HS-27A (cell line): ENCODE data around the gene PNPLA1.

ENCODE experiments used
- DNase-seq: peaks from one replicate; pipeline ENCODE4 v3.0.0-alpha.2; 2012; ENCODE audit warnings: low read depth, missing footprints

PNPLA1 gene

GRCh38 chr6:36269834-36270705 is at the start of gene PNPLA1:
TSS of gene PNPLA1 (plus strand) at chr6:36270060. CDS start at chr6:36270460, 400 bp downstream.
- DNase-seq = no peak

GRCh38 chr6:36220226-36220625 is 49.6 kb upstream of the PNPLA1 start:
- DNase-seq = no peak

- no peak for DNase-seq
Measured at GRCh38 chr6:36221674-36222073, 48.2 kb upstream of the PNPLA1 start.

- DNase-seq = no peak
Measured at GRCh38 chr6:36222924-36223323, 46.9 kb upstream of the PNPLA1 start.

- no peak for DNase-seq
Measured at GRCh38 chr6:36223706-36224105, 46.2 kb upstream of the PNPLA1 start.

GRCh38 chr6:36224918-36225461 is 44.9 kb upstream of the PNPLA1 start:
- DNase-seq = no peak

- no peak for DNase-seq
Measured at GRCh38 chr6:36226438-36227047, 43.3 kb upstream of the PNPLA1 start.

GRCh38 chr6:36227379-36228228 is 42.3 kb upstream of the PNPLA1 start:
- no peak for DNase-seq

GRCh38 chr6:36229223-36229622 is 40.6 kb upstream of the PNPLA1 start:
- DNase-seq = no peak

GRCh38 chr6:36230371-36230770 is 39.5 kb upstream of the PNPLA1 start:
- DNase-seq = no peak

GRCh38 chr6:36232172-36232571 is 37.7 kb upstream of the PNPLA1 start:
- DNase-seq = no peak

GRCh38 chr6:36235309-36235708 is 34.6 kb upstream of the PNPLA1 start:
- DNase-seq = no peak

GRCh38 chr6:36235862-36236261 is 34.0 kb upstream of the PNPLA1 start:
- no peak for DNase-seq

GRCh38 chr6:36239774-36240173 is 30.1 kb upstream of the PNPLA1 start:
- DNase-seq = no peak

- no peak for DNase-seq
Measured at GRCh38 chr6:36241728-36242127, 28.1 kb upstream of the PNPLA1 start.

GRCh38 chr6:36242161-36242560 is 27.7 kb upstream of the PNPLA1 start:
- DNase-seq = no peak

GRCh38 chr6:36242626-36243025 is 27.2 kb upstream of the PNPLA1 start:
- no peak for DNase-seq

- no peak for DNase-seq
Measured at GRCh38 chr6:36243562-36244212, 26.2 kb upstream of the PNPLA1 start.

GRCh38 chr6:36244641-36245280 is 25.1 kb upstream of the PNPLA1 start:
- no peak for DNase-seq

- no peak for DNase-seq
Measured at GRCh38 chr6:36245572-36246061, 24.2 kb upstream of the PNPLA1 start.
